GM12891 (cell line): ENCODE measurements around the gene ATR.
"Not testable (repeated sequence)": the region's sequence is repeated elsewhere in the genome, so short reads cannot be mapped to it uniquely, and the experiment has no call there.

Experiments used
- DNase-seq: peaks from one replicate; pipeline ENCODE4 v3.0.0; 2011; ENCODE audit warnings: low spot score; ENCODE audit not compliant: insufficient read length
- FAIRE-seq: peaks from 2 replicates; lab custom pipeline; 2011; peaks lifted over from hg19 to GRCh38; lab: Jason Lieb, UNC
- PAX5 ChIP-seq: IDR thresholded peaks from 2 replicates; pipeline ENCODE4 v1.6.1; 2011; ENCODE audit warnings: low read length, moderate library complexity, mild to moderate bottlenecking; ENCODE audit not compliant: insufficient read depth, severe bottlenecking
- POLR2A ChIP-seq: IDR thresholded peaks from 2 replicates; pipeline ENCODE4 v1.6.1; 2011; ENCODE audit warnings: low read depth, low read length, control low read depth
- POLR2AphosphoS5 ChIP-seq: IDR thresholded peaks from 2 replicates; pipeline ENCODE4 v1.6.1; 2011; ENCODE audit warnings: low read depth, low read length, control low read depth
- POU2F2 ChIP-seq: IDR thresholded peaks from 2 replicates; pipeline ENCODE4 v1.6.1; 2011; ENCODE audit warnings: low read depth, mild to moderate bottlenecking, control low read depth, low read length, moderate library complexity
- SPI1 ChIP-seq: IDR thresholded peaks from 2 replicates; pipeline ENCODE4 v1.6.1; 2011; ENCODE audit warnings: low read depth, low read length, control low read depth
- TAF1 ChIP-seq: IDR thresholded peaks from 2 replicates; pipeline ENCODE4 v1.6.1; 2011; ENCODE audit warnings: low read depth, low read length, control low read depth

Gene ATR

DNA sequence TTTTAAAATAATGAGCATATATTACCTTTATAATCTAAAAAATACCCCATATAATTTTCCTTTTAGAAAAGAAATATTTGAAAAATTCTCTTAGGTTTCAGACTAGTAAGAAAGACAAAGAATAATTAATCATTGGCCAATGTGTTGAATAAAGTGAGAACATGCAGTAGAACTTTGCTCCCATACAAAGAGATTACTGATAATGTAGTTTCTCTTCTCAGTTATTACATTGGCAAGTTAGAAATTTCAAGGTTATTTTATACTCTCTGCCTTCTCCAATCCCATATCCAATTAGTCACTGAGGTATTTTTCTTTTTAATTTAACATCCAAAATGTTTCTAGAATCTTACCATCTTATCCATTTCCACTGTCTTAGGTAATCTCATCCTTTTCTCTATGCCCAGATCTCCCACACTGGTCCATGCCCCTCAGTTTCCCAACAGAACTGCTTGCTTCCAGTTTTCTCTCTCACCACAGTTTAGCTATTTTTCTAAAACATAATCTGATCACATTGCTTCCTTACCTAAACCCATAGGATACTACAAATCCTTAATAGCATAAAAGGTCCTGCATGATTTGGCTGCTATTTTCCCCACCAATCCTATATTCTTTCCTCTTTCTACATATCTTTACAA, 141.5 kb downstream of the ATR start:
- no peak for DNase-seq
- TF ChIP-seq SPI1 = no peak
- no peak for TF ChIP-seq POLR2AphosphoS5
- no peak for TF ChIP-seq TAF1
- TF ChIP-seq POU2F2 = no peak
- no peak for TF ChIP-seq POLR2A
- FAIRE-seq = no peak

DNA sequence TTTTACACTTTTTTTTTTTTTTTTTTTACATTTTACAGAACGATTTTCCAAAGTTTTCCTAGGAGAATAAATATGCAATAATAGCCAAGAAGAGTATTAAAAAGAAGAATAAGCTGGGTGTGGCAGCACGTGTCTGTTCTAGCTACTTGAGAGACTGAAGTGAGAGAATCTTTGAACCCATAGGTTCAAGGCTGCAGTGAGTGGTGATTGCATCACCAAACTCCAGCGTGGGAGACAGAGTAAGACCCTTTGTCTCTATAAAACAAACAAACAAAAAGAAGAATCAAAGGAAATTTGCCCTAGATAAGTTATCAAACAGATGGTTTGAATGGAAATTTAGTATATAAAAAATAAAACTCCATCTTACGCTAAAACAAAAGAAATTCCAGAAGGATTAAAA, 144.0 kb downstream of the ATR start:
- DNase-seq (no peak), FAIRE-seq (no peak)
- no peak for TF ChIP-seq POLR2A

DNA sequence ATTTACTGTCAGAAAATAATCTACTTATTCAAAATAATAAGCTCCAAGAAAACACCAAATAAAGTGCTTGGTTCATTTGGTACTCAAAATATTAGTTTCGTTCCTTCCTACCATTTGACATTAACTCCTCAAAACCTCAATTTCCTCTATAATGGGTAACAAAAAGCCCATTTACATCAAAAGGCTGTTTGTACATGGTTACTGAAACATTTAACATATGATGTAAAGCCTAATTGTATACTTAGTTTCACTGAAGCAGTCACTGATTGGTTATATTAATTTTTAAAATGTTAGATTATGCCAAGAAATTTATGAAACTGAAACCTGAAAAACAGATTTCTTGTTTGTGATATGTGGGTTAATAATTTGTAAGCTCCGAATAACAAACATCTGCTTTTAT, 145.4 kb downstream of the ATR start:
- FAIRE-seq = no peak

DNA sequence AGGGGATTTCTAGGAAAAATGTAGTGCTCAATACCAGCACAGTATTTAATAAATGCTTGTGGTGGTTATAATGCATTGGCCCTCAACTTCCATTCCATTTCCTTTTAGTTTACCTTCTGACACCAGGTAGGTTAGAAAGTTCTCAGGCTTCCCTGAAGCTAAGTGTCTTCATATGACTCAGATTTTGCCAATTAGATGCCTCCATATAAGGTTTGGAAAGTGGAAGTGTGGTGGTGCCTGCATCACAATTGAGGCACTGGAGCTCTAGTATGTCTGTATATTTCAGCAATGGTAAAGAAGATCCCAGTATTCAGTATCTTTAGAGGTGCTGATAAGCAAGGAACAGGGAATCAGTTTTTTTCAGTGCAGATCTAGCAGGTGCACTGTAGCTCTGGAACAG, 149.0 kb downstream of the ATR start:
- TF ChIP-seq POLR2A (no peak), TAF1 (no peak), SPI1 (no peak), POLR2AphosphoS5 (no peak), POU2F2 (no peak), PAX5 (no peak)
- FAIRE-seq (no peak), DNase-seq (no peak)

More for the DNA sequence above, 145.4 kb downstream of the ATR start:
- no peak for DNase-seq
- TF ChIP-seq PAX5 = no peak
- TF ChIP-seq POU2F2 = no peak
- no peak for TF ChIP-seq POLR2A
- TF ChIP-seq SPI1 = no peak
- no peak for TF ChIP-seq TAF1
- no peak for TF ChIP-seq POLR2AphosphoS5

DNA sequence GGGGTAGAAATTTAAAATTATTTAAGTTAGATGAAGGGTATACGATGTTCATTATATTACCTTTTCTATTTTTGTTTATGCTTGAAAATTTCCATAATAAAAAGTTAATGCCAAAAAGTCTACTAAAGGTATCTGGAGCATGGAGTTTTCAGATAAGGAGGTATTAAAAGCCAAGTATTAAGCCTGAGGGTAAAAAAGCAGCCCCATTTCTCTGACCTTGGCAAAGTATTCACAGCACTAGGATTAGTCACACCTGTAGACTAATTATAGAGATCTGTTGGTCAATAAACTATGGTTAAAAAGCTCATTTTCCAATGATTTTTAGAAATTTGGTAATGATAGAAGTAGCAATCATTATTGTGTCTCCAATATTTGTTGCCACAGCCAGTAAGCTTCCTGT, 153.8 kb downstream of the ATR start:
- no peak for TF ChIP-seq SPI1
- no peak for TF ChIP-seq TAF1
- no peak for TF ChIP-seq POLR2AphosphoS5
- no peak for TF ChIP-seq PAX5
- TF ChIP-seq POLR2A = no peak
- no peak for TF ChIP-seq POU2F2
- FAIRE-seq (no peak), DNase-seq (no peak)

DNA sequence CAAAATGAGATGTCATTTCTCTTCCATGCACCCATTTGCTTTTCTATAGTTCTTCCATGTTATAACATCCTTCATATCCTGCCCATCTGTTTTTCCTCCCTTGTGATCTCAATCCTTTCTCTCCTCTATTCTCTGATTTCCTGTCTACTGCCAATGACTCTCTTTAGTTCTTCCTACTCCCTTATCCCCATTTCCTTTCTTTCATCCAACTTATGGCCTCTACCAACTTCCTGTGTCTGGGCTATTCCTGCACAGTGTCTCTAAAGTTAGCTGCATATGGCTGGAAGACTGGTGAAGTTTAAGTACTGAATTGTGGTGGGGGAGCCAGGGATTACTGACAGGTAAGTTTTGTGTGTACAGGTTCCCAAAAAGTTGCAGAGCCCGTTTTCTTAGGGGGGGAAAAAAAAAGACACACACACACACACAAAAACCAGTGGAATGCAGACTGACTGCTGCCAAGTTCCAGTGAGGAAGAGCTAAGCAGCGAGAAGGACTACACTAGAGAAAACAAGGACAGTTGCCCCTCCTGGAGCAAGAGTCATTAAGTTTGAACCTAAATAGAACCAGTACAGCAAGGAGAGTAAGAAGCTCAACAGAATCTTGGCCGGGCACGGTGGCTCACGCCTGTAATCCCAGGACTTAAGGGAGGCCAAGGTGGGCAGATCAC, 159.5 kb downstream of the ATR start:
- TF ChIP-seq SPI1 = no peak
- no peak for DNase-seq
- FAIRE-seq = no peak

DNA sequence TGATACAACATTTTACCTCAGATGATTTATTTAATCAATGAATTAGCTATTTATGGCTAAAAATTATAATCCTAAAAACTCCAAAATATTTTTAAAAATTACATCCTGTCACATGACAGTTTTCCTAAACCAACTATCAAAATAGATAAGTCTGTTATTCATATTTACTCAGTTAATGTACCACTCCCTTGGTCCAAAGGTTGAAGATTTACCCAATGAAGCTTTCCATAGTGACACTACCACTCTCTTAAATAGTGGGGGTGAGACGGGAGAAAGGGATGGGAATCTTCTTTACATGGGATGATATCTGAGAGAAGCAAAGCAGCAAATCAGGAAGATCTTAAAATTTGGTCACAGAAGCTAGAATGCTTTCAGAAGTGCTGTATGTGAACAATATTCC, 161.2 kb downstream of the ATR start:
- DNase-seq (no peak), FAIRE-seq (no peak)
- TF ChIP-seq PAX5 (no peak), POLR2AphosphoS5 (no peak), TAF1 (no peak)

DNA sequence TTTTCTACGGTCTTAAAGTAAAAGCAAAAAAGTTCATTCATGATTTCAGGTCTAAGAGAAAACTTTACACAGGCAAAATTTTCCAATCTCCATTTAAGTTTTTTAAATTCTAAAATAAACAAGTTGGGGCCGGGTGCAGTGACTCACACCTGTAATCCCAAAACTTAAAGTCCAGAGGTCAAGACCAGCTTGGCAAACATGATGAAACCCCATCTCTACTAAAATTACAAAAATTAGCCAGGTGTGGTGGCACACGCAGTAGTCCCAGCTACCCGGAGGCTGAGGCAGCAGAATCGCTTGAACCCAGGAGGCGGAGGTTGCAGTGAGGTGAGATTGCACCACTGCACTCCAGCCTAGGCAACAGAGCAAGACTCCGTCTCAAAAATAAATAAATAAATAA, 178.0 kb downstream of the ATR start:
- not testable (repeated sequence) for DNase-seq, FAIRE-seq
